Heart left ventricle (tissue), 13 donors: Measurements from ENCODE around the gene VHLL.

Experiments
- CTCF ChIP-seq, 12 donors: fragments of 200-600 bp; sonication (generic) in 4 of 12; IDR thresholded peaks; one replicate each; pipeline versions ENCODE4 v1.5.0 to v1.8.0; 2018 to 2022; ENCODE audit warnings: antibody characterized with exemption in 12 of 12, mild to moderate bottlenecking in 5 of 12
- POLR2A ChIP-seq, 2 donors: fragments of 450-650 bp; IDR thresholded peaks; one replicate each; pipeline ENCODE4 v1.6.1; 2017; ENCODE audit warnings: antibody characterized with exemption in 2 of 2, mild to moderate bottlenecking in 2 of 2, moderate library complexity in 2 of 2
- donor health status: ischemic (EF 13 %, LVEDD 7.1; RV severe dilation, severe dysfunction).
- donor health status: DM: no; HTN: yes; CAD: no.
- donor health status: DM: no; HTN: no; CAD: no.
- donor health status: ischemic (EF 25% LVEDD 6.9; RV normal size, moderate dysfunction).
- donor health status: ischemic (EF 25% LVEDD 5.7; RV mildly dilated, moderate dysfunction).
- donor health status: ischemic (EF 35%, LVEDD 5.7; RV mildly dilated, moderate dysfunction).
- donor health status: nonischemic (EF 11% LVEDD 7.7; RV severe dilation, severe dysfunction).
- donor health status: DM: yes; HTN: yes; CAD: no.
- donor health status: PGD.
- donor health status: ischemic (EF 29% LVEDD 5.4; RV normal size, mild dysfunction).
- donor health status: nonischemic (EF 23%, LVEDD 6.1; RV moderate dilation, normal function).

GRCh38 chr1:156337888-156338179 lies 38.7 kb upstream of the VHLL start:
- TF ChIP-seq CTCF (IDR thresholded peaks at IDR 0.05) (no peak), POLR2A (IDR thresholded peaks at IDR 0.05) (no peak)
